GM12878 (cell line): ENCODE measurements around the gene DACH2. TPM values are rescaled to one million over a fixed set of nuclear protein-coding genes. Genes with fewer than 3 reads are reported as not detected.

ENCODE experiments used
- ATAC-seq: fragments of 200-7000 bp; cut with Tn5 transposase; 3 replicates; pipeline ENCODE4 v1.9.1; 2020; ENCODE audit warnings: mild to moderate bottlenecking, moderate library complexity
- BruUV-seq: library from RNA; stranded (reverse); fragments of 400-500 nt; replicated peaks from 2 replicates; lab custom pipeline; 2021; lab: Mats Ljungman, UMichigan
- CTCF ChIA-PET: fragments of 300-600 bp; sonication (Branson Sonifier 250); formaldehyde crosslinking; extraction: SDS; loops from one replicate; lab custom pipeline; 2021; ENCODE audit warnings: inconsistent platforms; lab: Yijun Ruan, JAX
- POLR2A ChIA-PET: fragments of 350-600 bp; formaldehyde crosslinking; extraction: SDS; loops from one replicate; lab custom pipeline; 2021; ENCODE audit warnings: inconsistent platforms; lab: Charles Lee
- RAD21 ChIA-PET: fragments of 300-600 bp; sonication (Branson Sonifier 250); formaldehyde crosslinking; loops from one replicate; lab custom pipeline; 2023; ENCODE audit warnings: antibody characterized with exemption; ENCODE audit not compliant: unreplicated experiment; lab: Charles Lee
- SMC1A ChIA-PET: fragments of 300-600 bp; sonication (Branson Sonifier 250); formaldehyde crosslinking; loops from one replicate; lab custom pipeline; 2023; ENCODE audit not compliant: unreplicated experiment, uncharacterized antibody; lab: Charles Lee
- DNase-seq: peaks from one replicate; pipeline ENCODE4 v3.0.0-alpha.2; 2011; ENCODE audit warnings: low read depth, low spot score
- FAIRE-seq: peaks from 3 replicates; lab custom pipeline; 2011; peaks lifted over from hg19 to GRCh38; lab: Jason Lieb, UNC
- H2AFZ ChIP-seq: 2 replicates; pipeline ENCODE4 v1.6.0; 2011; ENCODE audit warnings: low read depth, low read length, control low read depth; ENCODE audit not compliant: control insufficient read depth
- H3K27ac ChIP-seq: 2 replicates; pipeline ENCODE4 v1.5.1; 2011; ENCODE audit warnings: control low read depth; ENCODE audit not compliant: control insufficient read depth, insufficient read depth
- H3K27me3 ChIP-seq, 2 experiments: replicated peaks in 1 of 2; 2 replicates each; pipeline versions ENCODE4 v1.6.0 to v1.6.1; 2011; ENCODE audit warnings: low read length in 1 of 2; ENCODE audit not compliant: control insufficient read depth in 2 of 2, insufficient read depth in 2 of 2
- H3K36me3 ChIP-seq, 2 experiments: 2 replicates each; pipeline ENCODE4 v1.5.1; 2011; ENCODE audit warnings: low read length in 1 of 2; ENCODE audit not compliant: control insufficient read depth in 2 of 2, insufficient read depth in 2 of 2
- H3K4me1 ChIP-seq: 2 replicates; pipeline ENCODE4 v1.6.1; 2011; ENCODE audit warnings: mild to moderate bottlenecking, low read length, moderate library complexity, mixed read lengths; ENCODE audit not compliant: control insufficient read depth, insufficient read depth
- H3K4me2 ChIP-seq: 2 replicates; pipeline ENCODE4 v1.6.0; 2011; ENCODE audit warnings: control low read depth; ENCODE audit not compliant: control insufficient read depth, insufficient read depth
- H3K4me3 ChIP-seq: fragments of 200-600 bp; sonication (generic); 2 replicates; pipeline ENCODE4 v1.5.1; 2016
- H3K79me2 ChIP-seq: 2 replicates; pipeline ENCODE4 v1.6.0; 2011; ENCODE audit warnings: low read length; ENCODE audit not compliant: control insufficient read depth, insufficient read depth
- H3K9ac ChIP-seq: 2 replicates; pipeline ENCODE4 v1.8.0; 2011; ENCODE audit warnings: low read length, control low read depth, mixed read lengths; ENCODE audit not compliant: control insufficient read depth, insufficient read depth
- H3K9me3 ChIP-seq: replicated peaks from 3 replicates; pipeline ENCODE4 v1.5.1; 2011; ENCODE audit warnings: mild to moderate bottlenecking, low read length; ENCODE audit not compliant: control insufficient read depth, insufficient read depth
- H4K20me1 ChIP-seq: 2 replicates; pipeline ENCODE4 v1.6.0; 2011; ENCODE audit not compliant: control insufficient read depth, insufficient read depth
- BMI1 ChIP-seq: fragments of 450-650 bp; IDR thresholded peaks from 2 replicates; pipeline ENCODE4 v1.6.1; 2016; ENCODE audit warnings: mild to moderate bottlenecking, moderate library complexity, borderline replicate concordance
- FOXM1 ChIP-seq: IDR thresholded peaks from 2 replicates; pipeline ENCODE4 v1.6.1; 2012; ENCODE audit warnings: low read depth, mild to moderate bottlenecking, inconsistent platforms, low read length, moderate library complexity
- KLF5 ChIP-seq: fragments of 450-650 bp; IDR thresholded peaks from 2 replicates; pipeline ENCODE4 v1.6.1; 2014; ENCODE audit warnings: mild to moderate bottlenecking; ENCODE audit not compliant: partially characterized antibody
- MEF2A ChIP-seq: IDR thresholded peaks from 2 replicates; pipeline ENCODE4 v1.6.1; 2011; ENCODE audit warnings: low read depth, mild to moderate bottlenecking, low read length, moderate library complexity; ENCODE audit not compliant: insufficient read depth
- NFXL1 ChIP-seq: fragments of 450-650 bp; IDR thresholded peaks from 2 replicates; pipeline ENCODE4 v1.6.1; 2017; ENCODE audit warnings: antibody characterized with exemption, mild to moderate bottlenecking, borderline replicate concordance
- POLR2AphosphoS5 ChIP-seq: IDR thresholded peaks from 2 replicates; pipeline ENCODE4 v1.6.1; 2011; ENCODE audit warnings: mild to moderate bottlenecking, low read length, inconsistent platforms
- RB1 ChIP-seq: fragments of 450-650 bp; formaldehyde crosslinking; IDR thresholded peaks from 2 replicates; pipeline ENCODE4 v1.6.1; 2017; ENCODE audit warnings: mild to moderate bottlenecking, borderline replicate concordance
- SREBF2 ChIP-seq: IDR thresholded peaks from 2 replicates; pipeline ENCODE4 v1.6.1; 2012; ENCODE audit warnings: mild to moderate bottlenecking, low read length
- ZNF622 ChIP-seq: fragments of 450-650 bp; IDR thresholded peaks from 2 replicates; pipeline ENCODE4 v1.6.1; 2017; ENCODE audit warnings: mild to moderate bottlenecking, inconsistent platforms
- WGBS: methylation state at CpG from one replicate; pipeline ENCODE4 v1.1.6; 2016; ENCODE audit warnings: low lambda C conversion rate; ENCODE audit not compliant: insufficient replicate concordance, insufficient coverage; ENCODE audit errors: missing lambda C conversion rate; 5-methylcytosine and 5-hydroxymethylcytosine counted together
- in situ Hi-C: fragments of 300-500 bp; cut with MboI; formaldehyde crosslinking; loops from 9 replicates; pipeline ENCODE4 v1.14.3; 2018; ENCODE audit warnings: mixed read lengths
- intact Hi-C: fragments of 100-400 bp; cut with micrococcal nuclease; formaldehyde crosslinking; loops from one replicate; pipeline ENCODE4 v1.14.2; 2022; ENCODE audit not compliant: unreplicated experiment
- polyA plus RNA-seq, 11 experiments: library from polyadenylated mRNA; depleted of rRNA in 4 of 11; unstranded in 6 of 11; stranded (reverse) in 5 of 11; fragments of >200 nt; fragmentation: Nextera tagmentation in 4 of 11; fragmentation: Illumina TruSeq in 1 of 11; extraction: Ambion mirVana in 4 of 11; extraction: Trizol in 1 of 11; gene quantifications; 1 replicate in 1 of 11; 2 replicates in 10 of 11; pipeline versions ENCODE4 v1.2.1 to v1.2.3, GENCODE V29; 2011 to 2016; ENCODE audit warnings: inconsistent platforms in 2 of 11, missing spikeins in 2 of 11, low read depth in 1 of 11
- total RNA-seq, 4 experiments: library from RNA; depleted of rRNA in 3 of 4; stranded (reverse); fragments of >200 nt in 3 of 4; fragmentation: Illumina TruSeq in 1 of 4; extraction: Trizol in 1 of 4; gene quantifications; 2 replicates each; pipeline versions ENCODE4 v1.2.1 to v1.2.3, GENCODE V29; 2013 to 2021
- TF ChIP-seq, protein P1 (sequence below): IDR thresholded peaks from 2 replicates; pipeline ENCODE4 v1.6.1; 2012; ENCODE audit warnings: low read depth, low read length, improper control_type of control experiment
- TF ChIP-seq, protein P2 (sequence below): fragments of 450-650 bp; IDR thresholded peaks from 2 replicates; pipeline ENCODE4 v1.6.1; 2016; ENCODE audit warnings: mild to moderate bottlenecking, moderate library complexity, borderline replicate concordance

DACH2 gene
- total and polyA plus RNA-seq, 10 of the 15 experiments (the other 5 are each of a cell fraction or from before 2014, with no cell fraction given), result 0.03 to 0.19 (median 0.07) TPM; not detected in 6

GRCh38 chrX:86383681-86384540 lies 235.7 kb downstream of the DACH2 start:
- RAD21 ChIA-PET, result no interaction called here
- BruUV-seq, result no TSS peak
- Histone ChIP-seq H3K9ac (no peak overlapping the region), H3K27ac (no peak overlapping the region), H3K79me2 (no peaks in the 10 kb centered on the region), H4K20me1 (no peaks in the 10 kb centered on the region), H3K36me3 (no peaks in the 10 kb centered on the region)
- CTCF ChIA-PET, result no interaction called here
- intact Hi-C loops, result no loop called here
- SMC1A ChIA-PET, result no interaction called here
- in situ Hi-C loops, result no loop called here
- DNase-seq, result no peak
- TF ChIP-seq SREBF2 (no peak), ZNF622 (no peak)
- TF ChIP-seq, all 136 proteins: peak for 0
- POLR2A ChIA-PET, result no interaction called here
- Histone ChIP-seq H2AFZ (no peak overlapping the region), H3K27me3 (no peaks in the 10 kb centered on the region), H3K4me2 (no peak overlapping the region), H3K4me1 (no peaks in the 10 kb centered on the region), H3K4me3 (no peak overlapping the region), H3K9me3 (no peaks in the 10 kb centered on the region)
- 0% methylated on average over 3 of the region's 3 CpGs for WGBS
- ATAC-seq (no peak), FAIRE-seq (no peak)

DNA sequence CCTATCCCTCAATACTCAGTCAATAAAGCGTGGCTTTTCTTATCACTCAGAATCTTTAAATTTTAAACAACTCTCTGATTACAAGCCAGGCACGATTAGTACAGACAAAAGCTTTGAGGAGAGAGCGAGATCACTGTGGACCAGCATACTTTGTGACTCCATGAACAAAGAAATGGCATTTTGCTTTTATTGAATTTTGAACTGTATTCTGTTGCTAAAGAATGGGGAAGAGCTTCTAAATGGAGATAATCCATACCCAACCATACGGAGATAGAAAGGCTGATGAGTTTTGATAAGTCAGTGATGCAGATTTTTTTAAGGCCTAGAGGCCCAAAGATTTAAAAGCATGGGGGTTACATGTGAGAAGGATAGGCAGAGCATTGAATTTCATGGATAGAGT lies 259.1 kb downstream of the DACH2 start:
- H3K9ac ChIP-seq, result no peak overlapping the region
- BruUV-seq, result no TSS peak
- in situ Hi-C loops (no loop called here), intact Hi-C loops (no loop called here)
- FAIRE-seq (no peak), ATAC-seq (no peak), DNase-seq (no peak)
- no peak overlapping the region for H3K4me2 ChIP-seq
- H3K36me3 ChIP-seq, result no peaks in the 10 kb centered on the region
- ChIA-PET SMC1A (no interaction called here), POLR2A (no interaction called here), CTCF (no interaction called here), RAD21 (no interaction called here)
- H3K27ac ChIP-seq, result no peak overlapping the region
- no peak overlapping the region for H3K4me3 ChIP-seq
- 0% methylated on average over 4 of the region's 4 CpGs for WGBS
- no peaks in the 10 kb centered on the region for H3K79me2 ChIP-seq
- no peaks in the 10 kb centered on the region for H3K27me3 ChIP-seq
- H3K4me1 ChIP-seq, result no peaks in the 10 kb centered on the region
- H2AFZ ChIP-seq, result no peak overlapping the region
- no peaks in the 10 kb centered on the region for H3K9me3 ChIP-seq
- no peaks in the 10 kb centered on the region for H4K20me1 ChIP-seq
- TF ChIP-seq KLF5 (no peak), POLR2AphosphoS5 (no peak), BMI1 (no peak), RB1 (no peak), MEF2A (no peak), NFXL1 (no peak), FOXM1 (no peak)
- TF ChIP-seq, protein P1, sequence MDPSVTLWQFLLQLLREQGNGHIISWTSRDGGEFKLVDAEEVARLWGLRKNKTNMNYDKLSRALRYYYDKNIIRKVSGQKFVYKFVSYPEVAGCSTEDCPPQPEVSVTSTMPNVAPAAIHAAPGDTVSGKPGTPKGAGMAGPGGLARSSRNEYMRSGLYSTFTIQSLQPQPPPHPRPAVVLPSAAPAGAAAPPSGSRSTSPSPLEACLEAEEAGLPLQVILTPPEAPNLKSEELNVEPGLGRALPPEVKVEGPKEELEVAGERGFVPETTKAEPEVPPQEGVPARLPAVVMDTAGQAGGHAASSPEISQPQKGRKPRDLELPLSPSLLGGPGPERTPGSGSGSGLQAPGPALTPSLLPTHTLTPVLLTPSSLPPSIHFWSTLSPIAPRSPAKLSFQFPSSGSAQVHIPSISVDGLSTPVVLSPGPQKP, result no peak
- TF ChIP-seq, protein P2, sequence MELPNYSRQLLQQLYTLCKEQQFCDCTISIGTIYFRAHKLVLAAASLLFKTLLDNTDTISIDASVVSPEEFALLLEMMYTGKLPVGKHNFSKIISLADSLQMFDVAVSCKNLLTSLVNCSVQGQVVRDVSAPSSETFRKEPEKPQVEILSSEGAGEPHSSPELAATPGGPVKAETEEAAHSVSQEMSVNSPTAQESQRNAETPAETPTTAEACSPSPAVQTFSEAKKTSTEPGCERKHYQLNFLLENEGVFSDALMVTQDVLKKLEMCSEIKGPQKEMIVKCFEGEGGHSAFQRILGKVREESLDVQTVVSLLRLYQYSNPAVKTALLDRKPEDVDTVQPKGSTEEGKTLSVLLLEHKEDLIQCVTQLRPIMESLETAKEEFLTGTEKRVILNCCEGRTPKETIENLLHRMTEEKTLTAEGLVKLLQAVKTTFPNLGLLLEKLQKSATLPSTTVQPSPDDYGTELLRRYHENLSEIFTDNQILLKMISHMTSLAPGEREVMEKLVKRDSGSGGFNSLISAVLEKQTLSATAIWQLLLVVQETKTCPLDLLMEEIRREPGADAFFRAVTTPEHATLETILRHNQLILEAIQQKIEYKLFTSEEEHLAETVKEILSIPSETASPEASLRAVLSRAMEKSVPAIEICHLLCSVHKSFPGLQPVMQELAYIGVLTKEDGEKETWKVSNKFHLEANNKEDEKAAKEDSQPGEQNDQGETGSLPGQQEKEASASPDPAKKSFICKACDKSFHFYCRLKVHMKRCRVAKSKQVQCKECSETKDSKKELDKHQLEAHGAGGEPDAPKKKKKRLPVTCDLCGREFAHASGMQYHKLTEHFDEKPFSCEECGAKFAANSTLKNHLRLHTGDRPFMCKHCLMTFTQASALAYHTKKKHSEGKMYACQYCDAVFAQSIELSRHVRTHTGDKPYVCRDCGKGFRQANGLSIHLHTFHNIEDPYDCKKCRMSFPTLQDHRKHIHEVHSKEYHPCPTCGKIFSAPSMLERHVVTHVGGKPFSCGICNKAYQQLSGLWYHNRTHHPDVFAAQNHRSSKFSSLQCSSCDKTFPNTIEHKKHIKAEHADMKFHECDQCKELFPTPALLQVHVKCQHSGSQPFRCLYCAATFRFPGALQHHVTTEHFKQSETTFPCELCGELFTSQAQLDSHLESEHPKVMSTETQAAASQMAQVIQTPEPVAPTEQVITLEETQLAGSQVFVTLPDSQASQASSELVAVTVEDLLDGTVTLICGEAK, result no peak
